HG02840 (cell line): ENCODE results near the gene SSRP1.
"Not testable (repeated sequence)": the region's sequence is repeated elsewhere in the genome, so short reads cannot be mapped to it uniquely, and the experiment has no call there.

Experiments used
- ATAC-seq: cut with Tn5 transposase; IDR thresholded peaks from one replicate; pipeline ENCODE4 v1.9.1; 2021; ENCODE audit warnings: mild to moderate bottlenecking, moderate library complexity, moderate number of reproducible peaks; ENCODE audit not compliant: unreplicated experiment, low FRiP score

The SSRP1 gene, protein sequence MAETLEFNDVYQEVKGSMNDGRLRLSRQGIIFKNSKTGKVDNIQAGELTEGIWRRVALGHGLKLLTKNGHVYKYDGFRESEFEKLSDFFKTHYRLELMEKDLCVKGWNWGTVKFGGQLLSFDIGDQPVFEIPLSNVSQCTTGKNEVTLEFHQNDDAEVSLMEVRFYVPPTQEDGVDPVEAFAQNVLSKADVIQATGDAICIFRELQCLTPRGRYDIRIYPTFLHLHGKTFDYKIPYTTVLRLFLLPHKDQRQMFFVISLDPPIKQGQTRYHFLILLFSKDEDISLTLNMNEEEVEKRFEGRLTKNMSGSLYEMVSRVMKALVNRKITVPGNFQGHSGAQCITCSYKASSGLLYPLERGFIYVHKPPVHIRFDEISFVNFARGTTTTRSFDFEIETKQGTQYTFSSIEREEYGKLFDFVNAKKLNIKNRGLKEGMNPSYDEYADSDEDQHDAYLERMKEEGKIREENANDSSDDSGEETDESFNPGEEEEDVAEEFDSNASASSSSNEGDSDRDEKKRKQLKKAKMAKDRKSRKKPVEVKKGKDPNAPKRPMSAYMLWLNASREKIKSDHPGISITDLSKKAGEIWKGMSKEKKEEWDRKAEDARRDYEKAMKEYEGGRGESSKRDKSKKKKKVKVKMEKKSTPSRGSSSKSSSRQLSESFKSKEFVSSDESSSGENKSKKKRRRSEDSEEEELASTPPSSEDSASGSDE

GRCh38 chr11:57335343-57336110 is at the start of gene SSRP1:
SSRP1 (minus strand) TSS chr11:57335892; CDS start chr11:57335121, 771 bp downstream.
- ATAC-seq = peak; percentile 98

- no peak for ATAC-seq
Measured at GRCh38 chr11:57380975-57381374, 45.3 kb upstream of the SSRP1 start, which contains the start of gene PRG3. PRG3 (minus strand) TSS chr11:57381150; CDS start chr11:57380708, 442 bp downstream.

DNA sequence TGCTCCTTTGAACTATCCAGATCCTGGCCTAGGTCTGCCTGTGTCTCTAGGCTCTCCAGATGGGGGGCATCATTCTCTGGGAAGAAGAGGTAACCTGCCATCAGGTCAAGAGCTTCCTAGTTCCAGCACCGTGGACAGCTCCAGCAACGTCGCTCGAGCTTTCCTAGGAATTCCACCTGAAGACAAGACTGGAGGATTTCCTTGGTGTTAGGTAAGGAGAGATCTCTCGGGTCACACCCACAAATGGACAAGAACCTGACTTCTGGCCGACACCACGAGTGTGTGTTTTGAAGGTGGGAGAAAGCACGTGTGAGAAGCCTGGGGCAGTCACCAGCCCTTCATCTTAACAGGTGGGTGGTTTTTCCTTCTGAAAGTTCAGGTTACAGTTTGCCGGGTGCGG is 44.0 kb upstream of the SSRP1 start:
- ATAC-seq = no peak

- ATAC-seq = no peak
Measured at GRCh38 chr11:57378186-57378585, 42.5 kb upstream of the SSRP1 start.

GRCh38 chr11:57377107-57377506 is 41.4 kb upstream of the SSRP1 start:
- ATAC-seq = no peak

- no peak for ATAC-seq
Measured at GRCh38 chr11:57376095-57377090, 40.7 kb upstream of the SSRP1 start.

- no peak for ATAC-seq
Measured at GRCh38 chr11:57375490-57375889, 39.8 kb upstream of the SSRP1 start.

- no peak for ATAC-seq
Measured at GRCh38 chr11:57374966-57375365, 39.3 kb upstream of the SSRP1 start.

GRCh38 chr11:57373146-57373545 is 37.5 kb upstream of the SSRP1 start:
- ATAC-seq = no peak

GRCh38 chr11:57370941-57371340 is 35.2 kb upstream of the SSRP1 start:
- no peak for ATAC-seq

GRCh38 chr11:57370251-57370650 is 34.6 kb upstream of the SSRP1 start:
- ATAC-seq = no peak

GRCh38 chr11:57368845-57369232 is 33.1 kb upstream of the SSRP1 start:
- no peak for ATAC-seq

DNA sequence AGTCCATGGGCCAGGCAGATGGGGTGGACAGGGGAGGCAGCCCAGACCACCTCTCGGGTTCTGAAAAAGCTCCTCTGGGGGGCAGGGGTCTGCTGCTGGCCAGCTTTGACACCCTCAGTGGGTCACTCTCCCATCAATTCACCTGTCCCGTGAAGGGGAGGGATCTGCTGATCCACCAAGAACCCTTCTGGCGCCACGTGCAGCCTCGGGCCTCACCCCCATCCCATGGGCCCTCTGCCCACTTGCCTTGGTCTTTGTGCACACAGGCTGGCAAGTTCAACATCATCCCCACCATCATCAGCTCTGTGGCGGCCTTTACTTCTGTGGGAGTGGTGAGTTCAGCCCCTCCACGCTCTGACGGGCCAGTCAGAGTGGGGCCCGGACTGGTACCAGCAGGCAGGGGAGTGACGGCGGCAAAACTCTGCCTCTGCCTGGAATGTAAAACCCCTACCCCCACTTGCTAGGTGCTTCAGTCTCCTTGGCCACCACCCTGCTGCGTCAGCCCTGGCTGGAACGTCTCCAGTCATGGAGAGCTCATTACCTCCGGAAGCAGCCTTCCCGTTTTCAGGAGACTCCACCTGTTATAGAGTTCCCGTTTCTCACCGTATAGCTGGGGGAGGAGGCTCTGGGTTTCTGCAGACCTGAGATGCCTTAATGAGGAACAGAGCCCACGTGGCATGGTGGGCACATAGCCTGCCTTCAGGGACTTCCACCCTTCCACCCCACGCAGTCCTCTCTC is 32.6 kb upstream of the SSRP1 start:
- no peak for ATAC-seq

DNA sequence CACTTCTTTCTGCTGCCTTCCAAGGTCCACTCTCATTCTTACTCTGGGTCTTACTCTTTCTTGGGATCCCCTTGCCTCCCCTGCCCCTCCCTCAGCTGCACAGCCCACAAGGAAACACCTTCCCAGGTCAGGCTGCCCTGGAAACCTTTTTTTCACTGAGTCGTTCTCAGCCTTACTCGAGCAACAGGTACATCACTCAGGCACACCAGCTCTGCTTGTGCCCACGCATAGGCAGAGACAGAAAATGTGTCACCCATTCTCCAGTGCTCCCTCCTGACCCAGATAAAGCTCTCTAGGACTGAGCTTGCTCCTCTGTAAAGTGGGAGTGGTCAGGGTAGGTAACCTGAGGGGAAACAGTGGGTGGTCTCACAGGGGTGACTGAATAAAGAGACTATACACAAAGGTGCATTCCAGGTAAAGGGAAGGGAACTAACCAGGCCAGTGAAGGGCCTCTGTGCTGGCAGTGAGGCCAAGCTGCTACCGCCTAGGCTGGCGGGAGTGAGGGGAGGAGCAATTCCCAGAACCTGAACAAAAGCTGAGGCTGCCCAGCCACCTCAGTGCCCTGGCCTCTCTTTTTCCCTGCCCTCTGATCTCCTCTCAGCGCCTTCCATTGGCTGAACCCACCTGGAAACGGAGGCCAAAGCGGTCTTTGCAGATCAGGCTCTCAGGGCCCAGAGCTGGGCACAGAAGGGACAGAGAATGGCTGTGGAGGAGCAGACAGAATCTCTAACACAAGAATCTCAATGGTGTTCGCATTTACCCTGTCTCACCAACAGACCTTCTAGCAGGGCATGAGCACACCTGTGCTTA is 29.4 kb upstream of the SSRP1 start:
- ATAC-seq = no peak

- ATAC-seq = no peak
Measured at GRCh38 chr11:57363131-57364080, 27.7 kb upstream of the SSRP1 start.

DNA sequence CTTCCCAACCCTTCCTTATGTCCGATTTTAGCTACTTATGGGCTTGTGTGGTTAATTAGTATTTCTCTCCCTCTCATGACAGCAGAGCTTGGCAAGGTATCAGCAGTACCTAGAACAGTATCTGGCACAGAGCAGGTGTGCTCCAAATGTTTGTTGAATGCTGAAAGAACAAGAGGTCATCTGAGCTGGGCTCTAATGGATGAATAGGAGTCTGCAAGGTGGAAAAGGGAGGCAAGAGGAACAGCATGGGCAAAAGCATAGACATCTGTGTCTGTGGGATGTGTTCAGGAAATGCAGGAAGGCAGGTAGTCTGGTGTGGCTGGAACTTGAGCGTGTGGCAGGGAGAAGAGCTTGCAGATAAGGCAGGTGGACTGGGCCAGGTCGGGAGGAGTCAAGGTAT is 26.2 kb upstream of the SSRP1 start:
- no peak for ATAC-seq

DNA sequence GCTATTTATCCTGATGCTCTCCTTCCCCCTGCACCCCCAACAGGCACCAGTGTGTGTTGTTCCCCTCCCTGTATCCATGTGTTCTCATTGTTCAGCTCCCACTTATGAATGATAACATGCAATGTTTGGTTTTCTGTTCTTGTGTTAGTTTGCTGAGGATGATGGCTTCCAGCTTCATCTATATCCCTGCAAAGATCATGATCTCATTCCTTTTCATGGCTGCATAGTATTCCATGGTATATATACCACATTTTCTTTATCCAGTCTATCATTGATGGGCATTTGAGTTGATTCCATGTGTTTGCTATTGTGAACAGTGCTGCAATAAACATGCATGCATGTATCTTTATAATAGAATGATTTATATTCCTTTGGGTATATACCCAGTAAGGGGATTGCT is 25.7 kb upstream of the SSRP1 start:
- ATAC-seq = not testable (repeated sequence)
